CD4-positive, alpha-beta T cell (primary cell): ENCODE measurements around the gene PPM1H. TPM values are rescaled to one million over a fixed set of nuclear protein-coding genes. Genes with fewer than 3 reads are reported as not detected.

Experiments used
- ATAC-seq: fragments of 200-7000 bp; cut with Tn5 transposase; one replicate; pipeline ENCODE4 v1.10.0; 2022; ENCODE audit warnings: mild to moderate bottlenecking; ENCODE audit not compliant: poor library complexity
- CTCF ChIA-PET: fragments of 350-600 bp; sonication (Branson Sonifier 250); formaldehyde crosslinking; loops from one replicate; lab custom pipeline; 2021; ENCODE audit warnings: antibody characterized with exemption, inconsistent platforms; lab: Charles Lee
- POLR2A ChIA-PET: fragments of 350-600 bp; sonication (Branson Sonifier 250); formaldehyde crosslinking; loops from one replicate; lab custom pipeline; 2021; ENCODE audit warnings: antibody characterized with exemption, inconsistent platforms; lab: Charles Lee
- DNase-seq, 14 experiments: peaks; one replicate each; pipeline ENCODE4 v3.0.0-alpha.2; 2013 to 2020; ENCODE audit warnings: mixed read lengths in 2 of 14
- H3K27ac ChIP-seq, 2 donors: one replicate each; pipeline versions ENCODE4 v1.5.1 to v1.7.0; 2013; ENCODE audit warnings: low read length in 2 of 2, low read depth in 1 of 2, mild to moderate bottlenecking in 1 of 2
- H3K27me3 ChIP-seq, 2 experiments: 1 replicate in 1 of 2; 2 replicates in 1 of 2; pipeline versions ENCODE4 v1.6.1 to v1.7.0; 2013; ENCODE audit warnings: low read length in 2 of 2, control low read depth in 1 of 2, mild to moderate bottlenecking in 1 of 2, moderate library complexity in 1 of 2; ENCODE audit not compliant: insufficient read depth in 2 of 2, control insufficient read depth in 1 of 2
- H3K36me3 ChIP-seq: one replicate; pipeline ENCODE4 v1.6.1; 2013; ENCODE audit warnings: low read length, control low read depth; ENCODE audit not compliant: insufficient read depth
- H3K4me1 ChIP-seq: one replicate; pipeline ENCODE4 v1.6.1; 2013; ENCODE audit warnings: low read length, control low read depth; ENCODE audit not compliant: insufficient read depth
- H3K4me3 ChIP-seq: one replicate; pipeline ENCODE4 v1.5.1; 2013; ENCODE audit warnings: mild to moderate bottlenecking, low read length, moderate library complexity
- H3K9me3 ChIP-seq, 2 experiments: 1 replicate in 1 of 2; 2 replicates in 1 of 2; pipeline versions ENCODE4 v1.6.1 to v1.7.0; 2013; ENCODE audit warnings: low read length in 2 of 2, mild to moderate bottlenecking in 2 of 2, control low read depth in 1 of 2, moderate library complexity in 1 of 2; ENCODE audit not compliant: control insufficient read depth in 1 of 2, insufficient read depth in 1 of 2
- H3K27ac Mint-ChIP-seq: one replicate; pipeline ENCODE4 v1.8.0; 2020; ENCODE audit warnings: mixed read lengths
- H3K27me3 Mint-ChIP-seq: one replicate; pipeline ENCODE4 v1.8.0; 2021; ENCODE audit warnings: mixed read lengths
- H3K36me3 Mint-ChIP-seq: one replicate; pipeline ENCODE4 v1.8.0; 2021; ENCODE audit warnings: low read depth, mixed read lengths
- H3K4me1 Mint-ChIP-seq: one replicate; pipeline ENCODE4 v1.8.0; 2021; ENCODE audit warnings: low read depth, mixed read lengths
- H3K4me3 Mint-ChIP-seq: one replicate; pipeline ENCODE4 v1.8.0; 2020; ENCODE audit warnings: mild to moderate bottlenecking, mixed read lengths
- H3K9me3 Mint-ChIP-seq: one replicate; pipeline ENCODE4 v1.8.0; 2020; ENCODE audit warnings: mixed read lengths
- intact Hi-C, 2 experiments: fragments of 100-400 bp; cut with DNase I in 1 of 2; cut with micrococcal nuclease in 1 of 2; formaldehyde crosslinking; loops; one replicate each; pipeline versions ENCODE4 v1.15.1 to v1.9.0; 2023 to 2025; cut with DNase I, micrococcal nuclease
- total RNA-seq, 174 experiments: library from RNA in 2 of 174; stranded (reverse) in 2 of 174; gene quantifications; one replicate each; pipeline ENCODE4 v1.2.3 and lab custom pipeline; 2021 to 2026
- TF ChIP-seq, protein P1 (sequence below): fragments of 200-600 bp; IDR thresholded peaks from one replicate; pipeline ENCODE4 v1.8.0; 2022; ENCODE audit warnings: antibody characterized with exemption, mild to moderate bottlenecking

The PPM1H gene
- total RNA-seq, 2 experiments from 2014 or later, result not detected

DNA sequence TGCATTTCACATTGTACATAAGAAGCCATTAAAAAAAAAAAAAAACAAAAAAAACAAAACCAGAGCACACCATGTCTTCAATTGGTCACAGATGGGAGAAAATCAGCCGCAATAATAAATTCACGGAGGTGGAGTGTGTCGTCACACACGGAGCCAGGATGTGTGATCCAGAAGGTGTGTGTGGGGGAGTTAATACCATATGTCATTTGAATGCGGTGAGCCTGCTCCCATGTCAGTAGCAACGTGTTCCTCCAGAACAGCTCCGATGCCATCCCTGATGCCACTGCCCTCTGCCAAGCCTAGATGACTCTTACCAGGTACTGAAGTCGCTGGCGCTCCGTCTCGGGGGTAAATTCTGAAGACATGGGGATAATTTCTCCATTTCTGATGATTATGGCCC, 197.8 kb downstream of the PPM1H start:
- ATAC-seq (no peak), DNase-seq (no peak)
- Histone ChIP-seq H3K27me3 (no peaks in the 10 kb centered on the region), H3K36me3 (no peaks in the 10 kb centered on the region), H3K27ac (no peak overlapping the region), H3K9me3 (no peaks in the 10 kb centered on the region), H3K4me3 (no peak overlapping the region), H3K4me1 (no peaks in the 10 kb centered on the region)
- POLR2A ChIA-PET, result no interaction called here
- intact Hi-C loops, result no loop called here
- Mint-ChIP-seq H3K27me3 (no peaks in the 10 kb centered on the region), H3K36me3 (no peaks in the 10 kb centered on the region), H3K27ac (no peak overlapping the region), H3K9me3 (no peaks in the 10 kb centered on the region), H3K4me3 (no peak overlapping the region), H3K4me1 (peaks cover 5% of the 10 kb centered on the region)
- TF ChIP-seq, protein P1, sequence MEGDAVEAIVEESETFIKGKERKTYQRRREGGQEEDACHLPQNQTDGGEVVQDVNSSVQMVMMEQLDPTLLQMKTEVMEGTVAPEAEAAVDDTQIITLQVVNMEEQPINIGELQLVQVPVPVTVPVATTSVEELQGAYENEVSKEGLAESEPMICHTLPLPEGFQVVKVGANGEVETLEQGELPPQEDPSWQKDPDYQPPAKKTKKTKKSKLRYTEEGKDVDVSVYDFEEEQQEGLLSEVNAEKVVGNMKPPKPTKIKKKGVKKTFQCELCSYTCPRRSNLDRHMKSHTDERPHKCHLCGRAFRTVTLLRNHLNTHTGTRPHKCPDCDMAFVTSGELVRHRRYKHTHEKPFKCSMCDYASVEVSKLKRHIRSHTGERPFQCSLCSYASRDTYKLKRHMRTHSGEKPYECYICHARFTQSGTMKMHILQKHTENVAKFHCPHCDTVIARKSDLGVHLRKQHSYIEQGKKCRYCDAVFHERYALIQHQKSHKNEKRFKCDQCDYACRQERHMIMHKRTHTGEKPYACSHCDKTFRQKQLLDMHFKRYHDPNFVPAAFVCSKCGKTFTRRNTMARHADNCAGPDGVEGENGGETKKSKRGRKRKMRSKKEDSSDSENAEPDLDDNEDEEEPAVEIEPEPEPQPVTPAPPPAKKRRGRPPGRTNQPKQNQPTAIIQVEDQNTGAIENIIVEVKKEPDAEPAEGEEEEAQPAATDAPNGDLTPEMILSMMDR, result no peak
- CTCF ChIA-PET, result no interaction called here

GRCh38 chr12:62736596-62736995, 198.4 kb downstream of the PPM1H start:
- Histone ChIP-seq H3K36me3 (no peaks in the 10 kb centered on the region), H3K4me3 (no peak overlapping the region), H3K4me1 (no peaks in the 10 kb centered on the region), H3K27ac (no peak overlapping the region), H3K27me3 (no peaks in the 10 kb centered on the region), H3K9me3 (no peaks in the 10 kb centered on the region)
- intact Hi-C loops, result no loop called here
- no peak for ATAC-seq
- Mint-ChIP-seq H3K4me1 (peaks cover 5% of the 10 kb centered on the region), H3K27ac (no peak overlapping the region), H3K4me3 (no peak overlapping the region), H3K9me3 (no peaks in the 10 kb centered on the region), H3K27me3 (no peaks in the 10 kb centered on the region), H3K36me3 (no peaks in the 10 kb centered on the region)
- TF ChIP-seq, protein P1, result no peak
- no peak for DNase-seq
- CTCF ChIA-PET, result no interaction called here
- POLR2A ChIA-PET, result no interaction called here

DNA sequence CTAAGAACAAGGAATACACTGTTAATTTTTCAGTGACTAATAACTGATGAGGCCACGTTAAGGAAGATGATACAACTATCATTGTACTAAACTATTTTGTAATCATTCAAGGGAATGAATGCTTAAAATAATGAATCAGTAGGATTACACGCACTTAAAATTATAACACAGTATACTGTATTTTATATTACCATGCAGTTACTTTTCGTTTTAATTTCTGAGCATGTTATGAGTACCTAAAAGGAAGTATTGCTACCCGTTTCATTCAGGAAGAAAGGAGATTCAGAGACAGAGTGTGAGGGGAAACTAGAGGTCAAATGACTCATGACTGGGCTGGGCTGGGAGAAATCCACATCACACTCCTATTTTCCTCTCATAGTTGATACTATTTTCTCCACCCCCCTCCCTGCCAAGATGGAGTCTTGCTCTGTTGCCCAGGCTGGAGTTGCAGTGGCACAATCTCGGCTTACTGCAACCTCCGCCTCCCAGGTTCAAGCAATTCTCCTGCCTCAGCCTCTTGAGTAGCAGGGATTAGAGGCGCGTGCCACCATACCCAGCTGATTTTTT, 202.0 kb downstream of the PPM1H start:
- Histone ChIP-seq H3K27ac (no peak overlapping the region), H3K9me3 (no peaks in the 10 kb centered on the region), H3K4me1 (no peaks in the 10 kb centered on the region), H3K4me3 (no peak overlapping the region), H3K36me3 (no peaks in the 10 kb centered on the region), H3K27me3 (no peaks in the 10 kb centered on the region)
- POLR2A ChIA-PET, result no interaction called here
- H3K27me3 Mint-ChIP-seq, result peaks cover 1% of the 10 kb centered on the region
- no peak overlapping the region for H3K4me3 Mint-ChIP-seq
- no peaks in the 10 kb centered on the region for H3K9me3 Mint-ChIP-seq
- TF ChIP-seq, protein P1, result no peak
- no peak overlapping the region for H3K27ac Mint-ChIP-seq
- peak in 2 of 14 experiments; percentile 42 to 56 for DNase-seq
- CTCF ChIA-PET, result no interaction called here
- intact Hi-C loops, result no loop called here
- H3K36me3 Mint-ChIP-seq, result no peaks in the 10 kb centered on the region
- ATAC-seq, result no peak
- H3K4me1 Mint-ChIP-seq, result no peaks in the 10 kb centered on the region
